Stimulated activated CD4-positive, alpha-beta T cell treated with anti-CD3 and anti-CD28 coated beads, Interleukin-2, amount 100 ng/mL, for 4 hours (primary cell): ENCODE data around the gene ARL4D.
"Not testable (repeated sequence)": the region's sequence is repeated elsewhere in the genome, so short reads cannot be mapped to it uniquely, and the experiment has no call there.

Experiments used
- DNase-seq: peaks from one replicate; pipeline ENCODE4 v3.0.0-alpha.2; 2020; ENCODE audit warnings: low read depth

ARL4D gene

DNA sequence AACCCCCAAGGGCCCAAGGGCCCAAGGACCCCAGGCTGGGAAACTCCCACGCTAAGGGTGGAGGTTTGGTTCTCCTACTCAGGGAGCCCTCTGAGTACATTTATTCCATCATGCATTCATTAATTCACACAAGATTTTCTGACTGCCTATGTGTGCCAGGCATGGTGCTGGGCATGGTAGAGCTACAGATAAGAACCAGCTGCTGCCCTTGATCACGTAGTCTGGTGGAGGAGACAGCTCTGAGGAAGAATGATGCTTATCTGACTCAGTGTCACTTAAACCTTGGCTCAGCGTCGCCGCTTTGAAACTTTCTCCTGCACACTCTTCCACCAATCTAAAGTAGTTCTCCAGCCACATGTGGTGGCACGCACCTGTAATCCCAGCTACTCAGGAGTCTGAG, 3.6 kb upstream of the ARL4D start:
- DNase-seq, result no peak

DNA sequence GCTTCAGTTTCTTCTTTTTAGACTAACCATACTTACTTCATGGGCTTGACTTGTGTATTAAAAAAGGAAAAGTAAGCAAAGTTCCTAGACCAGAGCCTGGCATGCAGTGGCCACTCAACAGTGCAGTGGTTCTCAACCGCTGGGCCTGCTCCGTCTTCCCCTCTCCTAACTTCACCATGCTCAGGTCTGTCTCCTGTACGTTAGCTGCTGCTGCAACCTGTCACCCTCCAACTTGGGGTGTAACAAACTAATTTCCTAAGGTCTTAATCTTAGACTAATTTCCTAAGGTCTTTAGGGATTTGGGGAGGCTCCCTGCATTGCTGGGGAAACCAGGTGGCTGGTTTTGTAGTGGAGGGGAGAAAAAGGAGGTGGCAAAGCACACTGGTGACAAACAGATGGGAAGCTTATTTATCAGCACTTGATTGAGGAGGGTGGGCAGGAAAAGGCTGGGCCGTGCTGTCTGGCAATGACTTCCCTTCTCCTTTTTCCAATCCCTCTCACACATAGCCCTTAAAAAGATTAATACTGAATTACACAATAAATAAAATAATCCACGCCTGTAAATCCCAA, 2.2 kb upstream of the ARL4D start:
- no peak for DNase-seq

DNA sequence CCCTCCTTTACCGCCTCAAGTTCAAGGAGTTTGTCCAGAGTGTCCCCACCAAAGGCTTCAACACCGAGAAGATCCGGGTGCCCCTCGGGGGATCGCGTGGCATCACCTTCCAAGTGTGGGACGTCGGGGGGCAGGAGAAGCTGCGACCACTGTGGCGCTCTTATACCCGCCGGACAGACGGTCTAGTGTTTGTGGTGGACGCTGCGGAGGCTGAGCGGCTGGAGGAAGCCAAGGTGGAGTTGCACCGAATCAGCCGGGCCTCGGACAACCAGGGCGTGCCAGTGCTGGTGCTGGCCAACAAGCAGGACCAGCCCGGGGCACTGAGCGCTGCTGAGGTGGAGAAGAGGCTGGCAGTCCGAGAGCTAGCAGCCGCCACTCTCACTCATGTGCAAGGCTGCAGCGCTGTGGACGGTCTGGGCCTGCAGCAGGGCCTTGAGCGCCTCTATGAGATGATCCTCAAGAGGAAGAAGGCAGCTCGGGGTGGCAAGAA, 1.1 kb downstream of the ARL4D start:
- no peak for DNase-seq

DNA sequence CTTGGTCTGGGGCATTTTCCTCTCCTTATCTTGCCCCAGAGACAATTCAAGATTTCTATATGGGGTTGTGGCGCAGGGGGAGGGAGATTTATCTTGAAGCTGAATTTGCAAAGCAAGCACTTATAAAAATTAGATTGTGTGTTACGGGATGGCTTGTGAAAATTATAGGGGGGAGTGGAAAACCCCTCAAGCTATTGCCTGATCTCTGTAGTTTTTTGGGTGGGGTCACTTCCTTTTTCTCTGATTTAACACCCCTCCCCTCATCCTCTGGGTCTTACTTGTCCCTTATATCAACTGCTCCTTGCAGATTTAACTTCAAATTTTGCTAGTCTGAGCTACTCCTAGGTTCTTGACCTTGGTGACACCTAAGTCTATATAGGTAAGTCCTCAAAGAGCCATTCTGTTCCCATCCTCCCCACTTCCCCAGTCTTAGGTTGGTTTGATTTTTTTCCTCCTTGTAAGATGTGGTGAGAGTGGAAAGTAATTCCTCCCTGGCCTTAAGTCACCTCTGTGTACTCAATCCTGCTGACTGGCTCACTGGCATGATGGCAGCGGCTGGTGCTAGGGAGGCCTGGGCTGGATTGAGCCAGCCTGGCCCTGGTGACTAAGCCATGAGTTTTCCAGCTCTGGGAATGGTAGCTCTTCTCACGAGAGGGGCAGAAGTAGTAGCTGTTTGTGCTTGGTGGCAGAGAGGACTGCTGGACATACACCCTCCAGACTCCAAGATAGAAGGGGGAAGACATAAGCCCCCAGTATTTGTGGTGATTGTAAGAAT, 2.3 kb downstream of the ARL4D start:
- no peak for DNase-seq

DNA sequence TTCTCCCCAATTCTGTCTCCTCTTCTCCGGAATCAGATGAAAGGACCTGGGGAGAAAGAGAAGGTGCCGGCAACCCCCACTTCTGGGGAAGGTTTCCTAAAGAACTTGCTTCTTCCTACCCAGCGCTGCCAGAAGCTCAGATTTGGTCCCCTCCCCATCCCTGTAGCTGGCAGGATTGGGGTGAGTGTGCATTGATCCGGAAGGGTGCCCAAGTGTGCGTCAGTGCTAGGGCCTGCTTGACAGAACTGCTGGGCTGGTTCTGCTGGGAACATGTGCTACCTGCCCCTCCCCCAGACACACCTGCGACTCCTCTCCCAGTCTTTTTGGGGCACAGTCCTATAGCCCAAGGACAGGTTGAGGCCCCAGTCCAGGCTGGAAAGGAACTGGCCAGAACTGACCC, 3.3 kb downstream of the ARL4D start:
- no peak for DNase-seq

DNA sequence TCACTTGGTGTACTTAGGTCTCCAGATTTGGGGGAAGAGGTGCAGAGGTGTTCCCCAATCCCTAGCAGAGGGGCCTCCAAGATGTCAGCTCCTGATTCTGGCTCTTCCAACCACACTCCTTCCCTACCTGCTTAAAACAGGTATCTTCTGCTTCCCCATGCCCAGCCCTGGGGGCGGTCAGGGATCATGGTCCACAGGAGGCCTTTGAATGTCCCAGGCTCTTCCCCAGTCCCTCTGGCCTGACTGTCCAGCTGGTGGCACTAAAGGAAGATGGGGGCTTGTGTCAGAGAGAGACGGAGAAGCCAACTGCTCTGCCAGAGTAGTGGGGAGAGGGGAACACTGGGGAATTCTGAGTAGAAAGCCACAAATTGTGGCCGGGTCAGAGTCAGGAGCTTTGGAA, 3.8 kb downstream of the ARL4D start:
- DNase-seq, result no peak

DNA sequence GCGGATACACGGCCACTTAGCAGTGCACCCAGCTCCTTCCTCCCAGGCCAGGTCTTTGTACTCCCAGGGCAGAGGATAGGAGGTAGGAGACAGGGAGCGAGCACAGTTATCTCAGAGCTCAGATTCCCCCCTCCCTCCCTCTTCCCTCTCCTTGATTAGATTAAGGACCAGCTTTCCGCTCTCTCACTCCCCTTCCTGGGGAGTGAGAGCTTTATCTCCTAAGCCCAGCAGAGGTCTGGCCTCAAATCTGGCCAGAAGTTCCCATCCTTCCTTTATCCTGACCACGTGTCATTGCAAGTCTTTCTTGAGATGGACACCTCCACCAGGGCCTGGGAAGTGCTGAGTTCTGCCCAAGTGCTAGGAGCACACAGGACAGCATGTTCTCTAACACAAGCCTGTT, 5.1 kb downstream of the ARL4D start:
- no peak for DNase-seq

DNA sequence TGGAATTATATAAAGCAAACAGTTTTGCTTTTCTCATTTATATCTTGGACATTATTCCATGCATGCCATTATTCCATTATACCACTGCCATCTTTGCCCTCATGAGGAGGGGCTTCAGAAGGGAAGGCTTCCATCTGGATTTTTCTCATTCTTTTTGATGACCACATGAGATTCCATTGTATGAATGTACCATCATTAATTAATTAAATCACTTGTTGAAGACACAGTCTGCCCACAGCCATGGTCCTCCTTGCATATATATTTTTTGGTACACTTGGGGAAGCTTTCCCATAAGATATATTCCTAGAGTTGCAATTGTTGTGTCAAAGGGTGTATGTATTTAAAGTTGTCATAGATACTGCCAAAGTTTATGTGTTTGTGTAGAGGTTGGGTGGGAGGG, 7.1 kb downstream of the ARL4D start:
- no peak for DNase-seq

DNA sequence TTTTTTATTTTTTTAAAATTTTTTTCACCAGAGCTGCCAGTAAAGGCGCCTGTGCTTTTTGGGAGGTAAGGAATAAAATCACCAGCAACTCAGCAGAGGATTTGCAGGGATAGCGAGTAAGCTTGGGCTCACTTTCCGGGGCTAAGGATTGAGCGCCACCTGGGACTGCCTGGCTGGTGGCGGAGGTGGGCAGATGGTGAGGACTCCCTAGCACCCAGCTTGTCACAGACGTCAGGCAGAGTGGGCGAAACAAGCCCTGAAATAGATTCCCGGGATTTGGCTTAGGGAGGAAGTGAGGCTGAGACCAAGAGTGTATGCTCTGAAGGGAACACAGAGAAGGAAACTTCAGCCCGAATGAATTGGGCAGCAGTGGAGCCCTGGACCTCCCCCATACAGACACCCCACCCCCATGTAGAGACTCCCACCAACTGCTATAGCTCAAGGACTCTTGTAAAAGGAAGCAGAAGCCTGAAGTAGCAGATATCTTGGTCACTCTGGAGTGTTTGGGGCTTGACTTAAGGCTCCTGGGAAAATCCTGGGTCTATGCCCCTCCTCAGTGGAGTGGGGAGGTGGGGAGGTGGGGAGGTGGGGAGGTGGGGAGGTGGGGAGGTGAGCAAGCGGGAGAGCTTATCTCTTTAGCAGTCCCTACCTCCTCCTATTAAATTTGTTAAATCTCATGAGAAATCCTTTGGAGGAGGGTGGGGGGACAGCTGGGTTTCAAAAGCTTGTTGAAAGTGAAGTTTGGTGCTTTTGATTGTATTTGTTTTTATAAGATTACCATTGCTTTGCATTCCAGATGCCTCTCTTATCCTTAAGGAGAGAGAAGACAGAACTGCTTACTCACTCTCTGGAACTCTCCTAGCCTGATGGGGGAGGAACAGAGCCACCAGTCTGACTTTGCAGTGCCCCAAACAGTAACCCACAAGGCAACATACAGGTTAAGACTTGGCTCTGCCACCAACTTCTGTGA, 8.2 kb downstream of the ARL4D start:
- no peak for DNase-seq

DNA sequence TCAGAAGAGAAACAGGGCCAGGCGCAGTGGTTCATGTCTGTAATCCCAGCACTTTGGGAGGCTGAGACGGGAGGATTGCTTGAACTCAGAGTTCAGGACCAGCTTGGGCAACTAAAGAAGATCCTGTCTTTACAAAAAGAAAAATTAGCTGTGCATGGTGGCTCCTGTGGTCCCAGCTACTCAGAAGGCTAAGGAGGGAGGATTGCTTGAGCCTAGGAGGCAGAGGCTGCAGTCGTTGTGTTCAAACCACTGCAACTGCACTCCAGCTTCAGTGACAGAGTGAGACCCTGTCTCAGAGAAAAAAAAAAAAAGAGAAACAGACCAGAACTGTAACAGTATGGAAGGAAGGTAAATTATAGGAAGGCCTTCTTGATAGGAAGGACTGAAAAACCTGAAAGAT, 10.3 kb downstream of the ARL4D start:
- DNase-seq, result no peak

DNA sequence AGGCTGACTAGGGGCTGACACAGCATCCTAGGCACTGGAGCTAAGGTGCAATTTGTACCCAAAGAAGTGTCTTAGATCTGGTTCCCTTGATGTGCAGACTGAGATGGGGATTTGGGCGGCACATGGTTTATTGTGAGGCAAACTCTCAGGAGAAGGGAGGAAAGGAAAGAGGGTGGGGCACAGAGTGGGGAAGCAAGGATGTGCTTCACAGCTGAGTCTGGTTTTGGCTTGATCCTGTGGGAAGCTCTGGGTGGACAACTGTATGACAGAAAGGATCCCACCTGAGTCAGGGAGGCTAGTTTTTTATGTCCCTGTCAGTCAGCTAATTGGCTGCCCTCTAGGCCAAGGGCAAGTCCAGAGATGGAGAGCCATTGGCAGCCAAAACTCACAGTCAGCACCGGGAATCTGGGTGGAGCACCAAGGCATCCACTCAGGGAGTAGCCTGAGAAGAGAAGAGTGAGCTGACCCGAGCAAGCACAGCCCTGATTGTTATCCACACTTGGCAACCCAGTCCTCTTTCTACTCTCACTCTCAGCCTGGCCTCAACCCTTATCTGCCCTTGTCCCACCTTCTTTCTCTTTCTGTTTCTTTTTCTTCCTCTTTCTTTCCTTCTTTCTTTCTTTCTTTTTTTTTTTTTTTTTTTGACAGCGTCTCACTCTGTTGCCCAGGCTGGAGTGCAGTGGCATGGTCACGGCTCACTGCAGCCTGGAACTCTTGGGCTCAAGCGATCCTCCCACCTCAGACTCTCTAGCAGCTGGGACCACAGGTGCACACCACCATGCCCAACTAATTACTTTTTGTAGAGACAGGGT, 12.0 kb downstream of the ARL4D start:
- no peak for DNase-seq

DNA sequence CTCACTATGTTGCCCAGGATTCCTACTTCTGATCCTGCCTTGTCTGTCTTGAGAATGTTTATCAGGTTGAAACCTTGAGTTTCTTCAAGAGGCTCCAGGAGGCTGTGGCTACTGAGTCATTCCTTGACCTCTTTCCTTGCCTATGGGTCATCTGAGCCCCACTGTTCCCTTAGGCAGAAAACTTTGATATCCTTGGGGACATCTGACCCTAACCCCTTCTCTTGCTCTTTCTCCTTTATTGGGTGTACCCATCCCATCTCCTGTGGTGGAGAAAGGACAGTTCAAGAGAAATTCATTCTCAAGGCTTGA, 12.5 kb downstream of the ARL4D start:
- no peak for DNase-seq

DNA sequence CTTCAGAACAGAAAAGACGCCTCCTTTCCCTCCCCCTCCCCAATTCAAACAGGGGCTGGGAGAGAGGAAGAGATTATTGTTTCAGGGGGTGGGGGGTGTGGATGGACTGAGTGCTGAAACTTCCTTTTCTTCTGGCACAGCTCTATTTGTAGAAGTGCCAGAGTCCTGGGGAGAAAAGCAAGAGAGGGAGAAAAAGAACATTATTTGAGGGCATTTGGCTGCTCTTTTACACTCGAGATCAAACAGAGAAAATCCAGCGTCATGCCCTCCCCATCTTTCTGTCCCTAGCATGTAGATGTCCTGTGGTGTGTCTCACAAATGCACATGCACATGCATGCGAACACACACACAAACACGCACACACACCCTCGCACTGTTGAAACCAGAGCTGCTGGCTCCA, 13.0 kb downstream of the ARL4D start:
- no peak for DNase-seq

DNA sequence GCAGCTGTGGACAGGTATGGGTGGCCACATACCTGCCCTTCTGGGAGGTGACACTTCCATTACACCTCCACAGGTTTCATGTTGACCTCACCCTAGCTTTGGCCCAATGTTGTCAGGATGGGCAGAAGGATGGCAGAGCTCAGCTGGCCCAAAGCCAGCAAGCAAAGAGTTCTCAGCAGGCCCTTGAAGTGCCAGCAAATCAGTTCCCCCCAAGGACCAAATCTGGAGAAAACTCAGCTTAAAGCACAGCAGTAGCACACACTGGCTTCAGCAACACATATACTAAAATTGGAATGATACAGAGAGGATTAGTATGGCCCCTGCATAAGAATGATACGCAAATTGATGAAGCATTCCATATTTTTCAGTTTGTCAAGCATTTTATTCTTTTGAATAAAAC, 13.4 kb downstream of the ARL4D start:
- DNase-seq, result no peak

DNA sequence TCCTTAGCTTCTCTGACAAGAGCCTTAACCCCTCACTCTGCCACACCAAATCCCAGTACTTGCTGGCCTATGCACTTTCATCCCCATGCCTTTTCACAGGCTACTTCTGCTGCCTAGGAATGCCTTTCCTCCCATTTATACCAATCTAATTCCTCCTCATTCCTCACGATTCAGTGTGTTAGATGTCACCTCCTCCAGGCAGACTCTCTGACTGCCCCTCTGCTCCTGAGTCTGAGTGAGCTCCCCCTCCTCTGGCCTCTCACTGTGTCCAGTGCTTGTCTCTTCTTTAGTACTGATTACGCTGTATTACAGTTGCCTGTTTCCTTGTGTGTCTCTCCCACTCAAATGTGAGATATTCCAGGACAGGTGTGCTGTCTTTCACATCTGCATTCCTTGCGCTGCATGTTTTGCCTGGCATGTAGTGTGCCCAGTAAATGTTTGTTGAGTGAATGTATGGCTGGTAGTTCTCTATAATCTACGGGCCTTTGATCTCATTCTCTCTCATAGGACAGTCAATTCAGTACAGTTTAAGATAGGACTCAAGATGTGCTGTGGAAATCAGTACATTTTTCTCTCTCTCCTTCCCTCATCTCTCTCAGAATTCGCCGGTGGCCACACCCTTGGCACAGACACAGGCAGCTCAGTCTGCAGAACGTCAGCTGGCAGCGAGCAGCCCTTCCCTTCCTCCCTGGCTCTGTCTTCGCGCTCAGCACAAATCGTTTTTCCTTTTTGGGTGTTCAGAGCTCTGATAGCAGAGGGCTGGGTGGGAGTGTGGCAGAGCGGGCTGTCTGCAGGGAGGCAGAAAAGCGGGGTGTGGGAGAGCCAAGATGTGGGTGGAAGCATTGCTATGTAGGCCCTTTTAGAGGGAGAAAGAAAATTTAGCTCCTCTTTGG, 18.5 kb downstream of the ARL4D start:
- no peak for DNase-seq

DNA sequence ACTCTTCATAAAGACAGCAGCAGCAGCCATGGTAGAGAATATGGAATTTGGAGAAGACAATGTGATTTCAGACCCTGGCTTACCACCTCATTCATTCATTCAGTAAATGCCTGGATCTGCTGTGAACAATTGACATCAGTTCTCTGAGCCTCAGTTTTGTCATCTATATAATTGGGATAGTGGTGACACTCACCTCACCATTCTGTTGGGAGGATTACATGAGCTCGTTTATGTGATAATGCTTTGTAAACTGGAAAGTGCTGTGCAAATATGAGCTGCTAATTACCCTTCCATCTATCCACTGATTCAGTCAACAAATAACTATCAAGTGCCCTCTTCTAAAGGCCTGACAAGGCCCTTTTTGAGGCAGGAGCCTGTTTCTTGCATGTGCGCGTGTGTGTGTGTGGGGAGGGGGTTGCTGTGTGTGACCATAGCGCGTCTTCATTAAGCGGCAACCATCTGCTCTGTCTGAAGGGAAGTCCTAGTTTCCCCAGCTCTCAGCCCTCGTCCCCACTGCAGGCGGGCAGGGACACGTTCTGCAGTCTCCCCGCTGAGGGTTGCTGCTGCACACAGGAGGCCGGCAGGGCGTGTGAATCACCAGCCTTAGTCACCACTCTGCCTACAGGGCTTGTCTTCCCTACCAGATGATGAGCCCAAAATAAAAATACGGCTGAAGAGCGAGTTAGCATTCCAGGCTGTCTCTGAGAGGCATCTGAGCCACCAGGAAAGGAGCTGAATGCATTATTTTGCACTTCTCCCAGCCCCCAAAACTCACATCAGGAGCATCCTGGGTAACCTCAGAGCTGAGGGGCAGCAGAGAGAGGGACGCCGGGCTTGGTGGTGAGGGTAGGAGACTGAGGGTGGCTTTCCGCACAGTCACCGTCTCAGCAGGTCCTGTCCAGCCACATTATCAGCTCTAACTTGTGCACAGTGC, 19.9 kb downstream of the ARL4D start:
- no peak for DNase-seq

DNA sequence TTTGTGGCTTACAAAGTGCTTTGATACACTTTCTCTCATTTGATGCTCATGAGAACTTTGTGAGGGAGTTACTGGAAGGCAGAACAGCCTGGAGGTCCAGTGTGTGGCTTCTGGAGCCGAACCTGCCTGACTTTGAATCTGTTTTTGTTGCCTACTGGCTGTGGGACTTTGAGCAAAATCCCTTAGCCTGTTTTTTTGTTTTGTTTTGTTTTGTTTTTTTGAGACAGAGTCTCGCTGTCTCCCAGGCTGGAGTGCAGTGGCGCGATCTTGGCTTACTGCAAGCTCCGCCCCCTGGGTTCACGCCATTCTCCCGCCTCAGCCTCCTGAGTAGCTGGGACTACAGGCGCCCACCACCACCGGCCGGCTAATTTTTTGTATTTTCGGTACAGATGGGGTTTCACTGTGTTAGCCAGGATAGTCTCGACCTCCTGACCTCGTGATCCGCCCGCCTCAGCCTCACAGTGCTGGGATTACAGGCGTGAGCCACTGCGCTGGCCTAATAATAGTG, 20.6 kb downstream of the ARL4D start:
- not testable (repeated sequence) for DNase-seq

DNA sequence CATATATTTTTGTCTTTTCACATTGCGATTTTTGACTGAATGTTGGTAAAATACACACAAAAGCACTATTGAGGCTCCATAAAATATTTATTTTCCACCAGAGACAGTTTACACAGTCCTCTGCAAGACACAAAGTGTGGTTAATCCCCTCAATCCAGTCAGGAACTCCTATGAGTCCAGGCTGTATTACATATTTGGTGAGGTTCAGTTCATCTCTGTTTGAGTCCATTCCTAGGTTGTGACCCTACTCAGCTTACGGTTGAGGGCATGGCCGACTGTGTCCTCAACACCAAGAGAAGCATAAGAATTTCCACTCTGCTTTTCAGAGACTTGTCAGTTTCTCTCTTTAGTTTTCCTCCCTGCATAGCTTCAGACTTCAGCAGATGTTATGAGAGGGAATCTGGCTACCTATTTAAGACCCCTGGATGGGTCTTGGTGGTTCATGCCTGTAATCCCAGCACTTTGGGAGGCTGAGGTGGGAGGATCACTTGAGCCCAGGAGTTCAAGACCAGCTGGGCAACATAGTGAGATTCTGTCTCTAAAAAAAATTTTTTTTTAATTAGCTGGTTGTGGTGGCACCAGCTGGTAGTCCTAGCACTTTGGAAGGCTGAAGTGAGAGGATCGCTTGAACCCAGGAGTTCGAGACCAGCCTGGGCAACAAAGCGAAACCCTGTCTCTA, 25.1 kb downstream of the ARL4D start:
- DNase-seq, result no peak
